OCI-LY7 (cell line): Measurements from ENCODE around the gene ACACA. TPM values are rescaled to one million over a fixed set of nuclear protein-coding genes. Genes with fewer than 3 reads are reported as not detected.
A peak's percentile ranks its signal among the peaks of the same experiment; 100 is the strongest.
"Not testable (repeated sequence)": the region's sequence is repeated elsewhere in the genome, so short reads cannot be mapped to it uniquely, and the experiment has no call there.

Experiments used
- BruUV-seq: library from RNA; stranded (reverse); fragments of 400-500 nt; replicated peaks from 2 replicates; lab custom pipeline; 2021; lab: Mats Ljungman, UMichigan
- CTCF ChIA-PET: fragments of 300-600 bp; sonication (Branson Sonifier 250); formaldehyde crosslinking; loops from one replicate; lab custom pipeline; 2022; ENCODE audit warnings: antibody characterized with exemption; ENCODE audit not compliant: unreplicated experiment; lab: Charles Lee
- POLR2A ChIA-PET: fragments of 300-600 bp; sonication (Branson Sonifier 250); formaldehyde crosslinking; loops from one replicate; lab custom pipeline; 2022; ENCODE audit warnings: antibody characterized with exemption; lab: Charles Lee
- DNase-seq: peaks from one replicate; pipeline ENCODE4 v3.0.0-alpha.2; 2015; ENCODE audit warnings: low spot score
- H2AFZ ChIP-seq: fragments of 200-600 bp; sonication (generic), shearing (Covaris generic); 2 replicates; pipeline ENCODE4 v1.6.1; 2014; ENCODE audit warnings: mild to moderate bottlenecking, antibody characterized with exemption, low read length, moderate library complexity
- H3K27ac ChIP-seq: fragments of 200-600 bp; sonication (generic); 2 replicates; pipeline ENCODE4 v1.5.1; 2014; ENCODE audit warnings: mixed run types, low read depth, mild to moderate bottlenecking, moderate library complexity, low read length, inconsistent platforms; ENCODE audit not compliant: poor library complexity, severe bottlenecking
- H3K36me3 ChIP-seq: fragments of 200-600 bp; sonication (generic); 2 replicates; pipeline ENCODE4 v1.6.1; 2014; ENCODE audit warnings: mild to moderate bottlenecking, antibody characterized with exemption, low read length, moderate library complexity, mixed read lengths; ENCODE audit not compliant: insufficient read depth
- H3K4me1 ChIP-seq: fragments of 200-600 bp; sonication (generic); 2 replicates; pipeline ENCODE4 v1.5.1; 2014; ENCODE audit warnings: mild to moderate bottlenecking, low read length; ENCODE audit not compliant: insufficient read depth, poor library complexity, severe bottlenecking
- H3K4me2 ChIP-seq: fragments of 200-600 bp; sonication (generic); 2 replicates; pipeline ENCODE4 v1.6.1; 2014; ENCODE audit warnings: mild to moderate bottlenecking, low read length
- H3K4me3 ChIP-seq: fragments of 200-600 bp; sonication (generic); 2 replicates; pipeline ENCODE4 v1.5.1; 2014; ENCODE audit warnings: mild to moderate bottlenecking, low read depth, low read length; ENCODE audit not compliant: poor library complexity, severe bottlenecking
- H3K79me2 ChIP-seq: fragments of 200-600 bp; sonication (generic); 2 replicates; pipeline ENCODE4 v1.6.1; 2016; ENCODE audit warnings: low read depth, mild to moderate bottlenecking, low read length, moderate library complexity, mixed read lengths; ENCODE audit not compliant: insufficient read depth
- H3K9me2 ChIP-seq: fragments of 200-600 bp; sonication (generic); 2 replicates; pipeline ENCODE4 v1.6.1; 2016; ENCODE audit warnings: mild to moderate bottlenecking, low read length, mixed read lengths; ENCODE audit not compliant: insufficient read depth
- H3K9me3 ChIP-seq: fragments of 200-600 bp; sonication (generic); 2 replicates; pipeline ENCODE4 v1.6.1; 2014; ENCODE audit warnings: mild to moderate bottlenecking, mixed run types, low read length, mixed read lengths
- H4K20me1 ChIP-seq: fragments of 200-600 bp; sonication (generic); 2 replicates; pipeline ENCODE4 v1.6.1; 2014; ENCODE audit warnings: mild to moderate bottlenecking, antibody characterized with exemption, low read length, moderate library complexity, mixed read lengths; ENCODE audit not compliant: insufficient read depth
- CTCF ChIP-seq: fragments of 200-600 bp; sonication (generic); conservative IDR thresholded peaks from 2 replicates; pipeline ENCODE4 v1.5.1; 2014; ENCODE audit warnings: mild to moderate bottlenecking, antibody characterized with exemption, low read length, moderate library complexity, mixed read lengths
- EZH2phosphoT487 ChIP-seq: fragments of 200-600 bp; sonication (generic); IDR thresholded peaks from 2 replicates; pipeline ENCODE4 v1.6.1; 2018; ENCODE audit warnings: low read depth, borderline replicate concordance, mild to moderate bottlenecking, mixed run types, antibody characterized with exemption, low read length, moderate library complexity, mixed read lengths
- intact Hi-C: fragments of 100-400 bp; cut with micrococcal nuclease; formaldehyde crosslinking; loops from one replicate; pipeline ENCODE4 v1.10.0; 2022; ENCODE audit not compliant: unreplicated experiment
- total RNA-seq, 2 experiments: library from RNA; depleted of rRNA in 1 of 2; stranded (reverse); fragments of >200 nt in 1 of 2; shearing (Covaris generic) in 1 of 2; gene quantifications; 2 replicates each; pipeline ENCODE4 v1.2.3, GENCODE V29; 2014 to 2022

Gene ACACA
- total RNA-seq, 2 experiments from 2014 or later = 32.1 to 98.3 TPM

GRCh38 chr17:37405955-37406634 is 541 bp downstream of the ACACA start:
- H3K4me2 ChIP-seq = peak overlapping the region; percentile 84
- peak; percentile 34 for DNase-seq
- TF ChIP-seq EZH2phosphoT487 (no peak), CTCF (no peak)
- intact Hi-C loops = loop anchor here (2.0 kb wide), 2 partner anchors 47 to 83 kb away; partner anchors contain the start of gene DUSP14
- no peaks in the 10 kb centered on the region for H3K9me2 ChIP-seq
- POLR2A ChIA-PET = no interaction called here
- CTCF ChIA-PET = no interaction called here
- peak overlapping the region; percentile 92 for H2AFZ ChIP-seq
- peaks cover 40% of the 10 kb centered on the region for H3K79me2 ChIP-seq
- H3K36me3 ChIP-seq = peaks cover 27% of the 10 kb centered on the region
- BruUV-seq = TSS peak; percentile 87
- H4K20me1 ChIP-seq = no peaks in the 10 kb centered on the region
- peaks cover 24% of the 10 kb centered on the region for H3K4me1 ChIP-seq
- H3K27ac ChIP-seq = peak overlapping the region; percentile 61
- H3K4me3 ChIP-seq = peak overlapping the region; percentile 97
- H3K9me3 ChIP-seq = no peaks in the 10 kb centered on the region

- H3K9me2 ChIP-seq, H3K9me3 ChIP-seq, H2AFZ ChIP-seq, CTCF ChIA-PET, H3K27ac ChIP-seq, H4K20me1 ChIP-seq, BruUV-seq, DNase-seq, intact Hi-C loops: not testable (repeated sequence)
- peaks cover 22% of the 10 kb centered on the region for H3K36me3 ChIP-seq
- H3K4me2 ChIP-seq = peak overlapping the region; percentile 84
- peaks cover 40% of the 10 kb centered on the region for H3K79me2 ChIP-seq
- POLR2A ChIA-PET = interaction anchor here (0.7 kb wide), 1 partner anchor 1454 kb away, joined by 3 read pairs; no protein-coding TSS in a partner anchor
- peaks cover 24% of the 10 kb centered on the region for H3K4me1 ChIP-seq
- peak overlapping the region; percentile 97 for H3K4me3 ChIP-seq
Observed at GRCh38 chr17:37405522-37405921, 1.1 kb downstream of the ACACA start.

GRCh38 chr17:37400505-37400904 is 6.1 kb downstream of the ACACA start:
- no TSS peak for BruUV-seq
- POLR2A ChIA-PET = interaction anchor here (0.7 kb wide), 1 partner anchor 919 kb away, joined by 4 read pairs; no protein-coding TSS in a partner anchor
- H3K9me2 ChIP-seq = no peaks in the 10 kb centered on the region
- CTCF ChIA-PET = no interaction called here
- H3K36me3 ChIP-seq = peaks cover 5% of the 10 kb centered on the region; the same call in 1 of the 2 replicates
- H4K20me1 ChIP-seq = no peaks in the 10 kb centered on the region; the same call in 1 of the 2 replicates
- peaks cover 8% of the 10 kb centered on the region for H3K79me2 ChIP-seq
- TF ChIP-seq CTCF (no peak), EZH2phosphoT487 (no peak)
- no peak overlapping the region for H3K4me3 ChIP-seq
- no peak overlapping the region for H3K4me2 ChIP-seq
- no peak for DNase-seq
- intact Hi-C loops = no loop called here
- H2AFZ ChIP-seq = no peak overlapping the region
- peaks cover 12% of the 10 kb centered on the region for H3K4me1 ChIP-seq
- no peak overlapping the region for H3K27ac ChIP-seq
- no peaks in the 10 kb centered on the region for H3K9me3 ChIP-seq
